GM18505 (cell line): ENCODE data around the gene NRCAM.

Experiments used
- ATAC-seq: cut with Tn5 transposase; IDR thresholded peaks from one replicate; pipeline ENCODE4 v1.9.1; 2021; ENCODE audit not compliant: unreplicated experiment
- POLR2A ChIP-seq: IDR thresholded peaks from 4 replicates; pipeline ENCODE4 v1.6.1; 2011; ENCODE audit warnings: borderline replicate concordance; ENCODE audit not compliant: insufficient read depth, insufficient read length; ENCODE audit errors: extremely low read depth

Gene NRCAM

DNA sequence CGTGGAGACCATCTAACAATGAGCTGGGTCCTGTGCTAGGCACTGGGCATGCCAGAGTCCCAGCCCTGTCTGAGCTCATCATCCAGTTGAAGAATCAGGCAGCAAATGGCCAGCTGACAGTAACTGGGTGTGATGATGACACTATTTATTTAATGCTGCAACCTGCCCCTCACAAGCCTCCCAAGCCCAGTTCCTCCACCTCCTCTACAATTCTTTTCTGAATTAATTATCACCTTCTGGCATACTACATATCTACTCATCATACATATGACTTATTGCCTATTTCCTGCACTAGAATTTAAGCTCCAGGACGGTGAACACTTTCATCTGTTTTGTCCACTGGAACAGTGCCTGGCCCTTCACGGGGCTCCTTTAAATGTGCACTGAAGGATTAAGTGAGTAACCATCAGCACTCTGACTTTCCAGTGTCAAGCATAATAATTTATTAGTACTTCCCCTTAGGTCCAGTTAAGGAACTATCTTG, 229.4 kb downstream of the NRCAM start:
- no peak for ATAC-seq
- TF ChIP-seq POLR2A, result no peak

GRCh38 chr7:108225531-108226181, 230.6 kb downstream of the NRCAM start:
- no peak for ATAC-seq
- no peak for TF ChIP-seq POLR2A

- ATAC-seq, result no peak
- TF ChIP-seq POLR2A, result no peak
Measured at GRCh38 chr7:108224387-108224786, 231.8 kb downstream of the NRCAM start.

DNA sequence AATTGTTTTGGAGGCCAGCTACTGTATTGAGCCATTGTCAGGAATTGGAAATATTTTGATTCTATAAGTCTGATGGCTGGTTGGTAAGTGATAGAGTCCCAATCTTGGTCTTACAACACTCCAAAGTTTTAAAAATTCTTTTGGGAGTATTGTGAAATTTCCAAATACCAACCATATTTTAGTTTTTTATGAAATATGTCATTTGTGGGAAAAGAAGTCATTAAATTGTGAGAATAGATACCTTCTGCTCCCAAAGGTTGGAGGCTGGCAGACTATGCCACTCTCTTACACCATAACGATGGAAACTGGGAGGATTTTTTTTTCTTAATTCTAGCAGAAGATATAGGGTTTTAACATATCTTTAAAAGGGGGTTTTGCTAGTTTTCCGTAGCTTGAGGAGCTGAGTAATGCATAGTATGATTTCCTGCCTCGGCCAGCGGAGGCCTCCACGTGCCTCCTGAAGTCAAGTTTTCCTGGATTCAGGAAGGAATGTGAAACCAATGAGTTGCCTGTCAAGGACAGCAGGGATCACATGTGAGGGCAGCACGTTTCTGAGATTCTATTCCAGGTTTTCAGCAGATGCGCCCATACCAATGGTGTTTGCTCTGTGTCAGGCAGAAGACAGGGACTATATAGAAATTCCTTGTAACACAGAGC, 233.9 kb downstream of the NRCAM start:
- TF ChIP-seq POLR2A, result no peak
- no peak for ATAC-seq

GRCh38 chr7:108211382-108212201, 244.6 kb downstream of the NRCAM start:
- no peak for TF ChIP-seq POLR2A
- ATAC-seq, result peak; percentile 61

GRCh38 chr7:108210796-108211195, 245.4 kb downstream of the NRCAM start:
- no peak for TF ChIP-seq POLR2A
- no peak for ATAC-seq

DNA sequence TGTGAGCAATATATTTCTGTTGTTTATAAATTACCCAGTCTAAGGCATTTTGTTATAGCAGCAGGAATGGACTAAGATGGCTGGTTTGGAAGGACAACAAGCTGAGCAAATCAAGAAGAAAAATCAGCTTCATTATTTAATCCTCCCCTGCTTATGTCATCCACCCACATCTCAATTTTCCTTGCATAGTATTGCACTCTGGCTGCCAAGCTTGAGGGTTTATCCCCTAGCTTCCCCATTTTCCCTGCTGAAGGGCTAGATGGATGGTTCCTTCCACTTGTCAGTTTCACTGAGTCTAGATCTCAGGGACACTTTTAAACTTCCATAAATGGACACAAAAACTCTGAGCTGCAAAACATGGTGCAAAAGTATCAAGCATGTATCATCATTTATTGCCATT, 250.9 kb downstream of the NRCAM start:
- no peak for ATAC-seq
- TF ChIP-seq POLR2A, result no peak

GRCh38 chr7:108204281-108204796, 251.9 kb downstream of the NRCAM start:
- TF ChIP-seq POLR2A, result no peak
- no peak for ATAC-seq

DNA sequence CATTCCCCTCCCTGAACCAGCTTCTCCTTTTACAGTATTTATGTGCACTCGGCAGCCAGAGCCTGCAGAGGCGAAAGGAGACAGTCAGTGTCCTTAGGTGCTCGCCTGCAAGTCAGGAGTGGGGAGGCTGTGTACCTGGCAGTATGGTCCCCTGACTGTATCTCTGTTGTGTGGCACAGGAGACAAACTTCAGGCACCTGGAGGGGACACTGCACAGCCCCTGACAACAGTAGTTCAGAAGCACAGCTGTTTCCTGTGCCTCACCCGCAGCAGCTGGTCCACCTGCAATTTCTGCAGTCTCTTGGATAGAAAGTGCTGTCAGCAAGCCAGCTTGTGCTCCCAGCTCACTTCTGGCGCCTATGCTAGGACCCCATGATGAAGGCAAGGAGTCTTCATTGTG, 252.7 kb downstream of the NRCAM start:
- no peak for TF ChIP-seq POLR2A
- peak; percentile 85 for ATAC-seq

DNA sequence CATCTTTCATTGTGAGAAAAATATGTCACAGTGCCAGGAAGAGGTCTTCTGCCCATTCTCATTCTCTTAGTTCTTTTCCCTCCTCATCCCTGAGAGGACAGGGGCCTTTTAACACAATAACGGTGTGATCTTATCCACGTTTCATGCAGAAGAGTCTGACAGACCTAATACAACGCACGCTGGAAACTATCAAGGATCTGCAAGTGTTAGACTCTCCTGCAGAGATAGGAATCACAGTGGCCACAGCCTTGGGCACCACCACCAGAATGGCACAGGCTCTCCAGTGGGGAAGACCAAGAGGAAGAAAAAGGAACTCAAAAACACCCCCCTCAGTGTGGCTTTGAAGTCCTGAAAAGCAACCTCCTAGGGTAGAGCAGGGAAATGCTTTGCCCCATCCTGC, 253.5 kb downstream of the NRCAM start:
- TF ChIP-seq POLR2A, result no peak
- ATAC-seq, result no peak

DNA sequence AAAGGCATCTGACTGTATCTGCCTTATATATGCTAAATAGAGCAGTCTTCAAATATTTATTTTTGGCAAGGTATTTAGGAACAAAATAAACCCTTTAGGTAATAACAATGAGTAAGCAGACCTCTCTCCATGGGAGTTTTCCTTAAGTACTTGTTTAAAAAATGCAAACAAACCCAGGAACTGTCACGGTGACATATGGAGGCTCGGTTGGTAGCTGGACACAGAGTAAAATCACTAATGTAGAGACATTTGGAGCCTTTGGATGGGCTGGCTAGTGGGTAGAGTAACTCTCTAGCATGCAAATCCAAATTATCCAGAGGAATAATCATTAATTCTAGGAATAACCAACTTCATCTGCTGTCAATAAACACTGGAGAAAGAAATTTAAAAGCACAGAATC, 254.5 kb downstream of the NRCAM start:
- no peak for ATAC-seq
- no peak for TF ChIP-seq POLR2A

GRCh38 chr7:108200326-108200725, 255.9 kb downstream of the NRCAM start:
- no peak for TF ChIP-seq POLR2A
- no peak for ATAC-seq

DNA sequence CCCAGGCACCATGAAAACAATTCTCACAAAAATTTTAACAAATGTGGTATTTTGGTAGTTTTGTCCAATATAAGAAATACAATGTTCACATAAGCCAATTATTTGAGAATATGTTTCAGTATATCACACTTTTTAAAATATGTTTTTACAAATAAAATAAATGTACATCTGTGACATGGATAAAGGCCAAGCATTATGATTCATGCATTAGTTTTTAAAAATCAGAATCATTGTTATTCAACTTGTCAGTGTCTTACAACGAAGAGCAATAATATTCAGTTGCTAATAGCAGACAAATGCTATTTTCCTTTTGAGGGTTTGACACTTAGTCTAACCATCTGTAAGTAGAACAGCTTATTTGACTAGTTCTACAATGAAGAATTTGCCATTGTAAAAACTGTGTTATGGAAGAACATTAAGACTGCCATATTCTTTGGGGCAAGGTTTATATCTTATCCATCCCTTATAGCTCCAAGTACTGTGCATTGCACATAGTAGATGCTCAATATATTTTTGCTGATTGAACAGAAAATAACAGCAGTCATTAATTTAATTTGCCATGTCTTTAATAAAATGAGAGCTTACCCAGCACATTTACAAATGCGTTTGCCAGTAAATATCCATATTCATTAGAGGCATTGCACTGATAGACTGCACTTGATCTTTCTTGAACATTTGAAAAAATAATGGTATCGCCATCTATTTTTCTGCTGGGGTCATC, 258.7 kb downstream of the NRCAM start:
- TF ChIP-seq POLR2A, result no peak
- no peak for ATAC-seq
